NCI-H774 (cell line): ENCODE results near the gene EFNA5.
A peak's percentile ranks its signal among the peaks of the same experiment; 100 is the strongest.

Experiments used
- DNase-seq: peaks from one replicate; lab custom pipeline; 2025; lab: John Stamatoyannopoulos, UW

EFNA5 gene

DNA sequence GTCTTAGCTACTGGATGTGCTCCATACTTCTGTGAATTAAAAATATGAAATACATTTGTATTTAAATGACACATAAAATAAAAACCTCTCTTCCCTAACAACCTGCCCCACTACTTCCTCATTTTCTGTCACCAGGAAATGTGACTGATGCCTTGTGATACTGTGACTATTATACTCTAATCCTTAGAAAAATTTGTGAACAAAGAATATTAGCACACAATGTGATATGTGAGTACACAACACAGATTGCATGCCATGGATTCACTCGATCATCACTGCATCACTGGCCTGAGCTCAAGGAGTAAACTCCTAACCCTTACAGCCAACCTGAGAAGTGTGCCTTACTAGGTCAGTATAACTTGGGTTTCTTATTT, 281.0 kb downstream of the EFNA5 start:
- DNase-seq = no peak

DNA sequence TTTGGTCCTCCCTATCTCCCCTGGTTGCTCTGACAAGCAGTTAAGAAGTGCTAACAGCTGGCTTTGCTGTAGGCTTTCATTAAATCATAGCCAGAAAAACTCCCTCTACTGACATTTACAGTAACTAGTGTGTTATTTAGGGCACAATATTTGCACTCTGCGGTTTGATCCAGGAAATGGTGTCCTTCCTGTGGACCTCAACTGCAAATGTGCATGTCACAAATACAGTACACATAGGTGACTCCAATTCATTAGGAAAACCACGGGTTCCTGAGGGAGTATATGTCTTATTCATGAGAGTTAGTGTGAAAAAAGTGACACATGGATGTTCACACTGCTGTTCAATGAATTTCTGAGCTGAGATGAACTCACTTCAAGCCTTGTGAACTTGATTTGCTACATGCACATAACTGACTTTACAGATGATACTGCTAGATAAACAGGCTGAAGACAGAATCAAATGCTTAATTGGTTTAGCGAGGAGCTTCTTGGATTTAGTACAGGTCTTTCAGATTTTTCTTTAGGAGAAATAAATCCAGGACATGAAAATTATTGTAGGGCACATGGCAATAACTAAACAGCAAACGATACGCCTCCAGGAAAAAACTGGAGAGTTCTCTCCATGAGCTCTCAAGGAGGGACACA, 281.5 kb downstream of the EFNA5 start:
- peak; percentile 27 for DNase-seq

DNA sequence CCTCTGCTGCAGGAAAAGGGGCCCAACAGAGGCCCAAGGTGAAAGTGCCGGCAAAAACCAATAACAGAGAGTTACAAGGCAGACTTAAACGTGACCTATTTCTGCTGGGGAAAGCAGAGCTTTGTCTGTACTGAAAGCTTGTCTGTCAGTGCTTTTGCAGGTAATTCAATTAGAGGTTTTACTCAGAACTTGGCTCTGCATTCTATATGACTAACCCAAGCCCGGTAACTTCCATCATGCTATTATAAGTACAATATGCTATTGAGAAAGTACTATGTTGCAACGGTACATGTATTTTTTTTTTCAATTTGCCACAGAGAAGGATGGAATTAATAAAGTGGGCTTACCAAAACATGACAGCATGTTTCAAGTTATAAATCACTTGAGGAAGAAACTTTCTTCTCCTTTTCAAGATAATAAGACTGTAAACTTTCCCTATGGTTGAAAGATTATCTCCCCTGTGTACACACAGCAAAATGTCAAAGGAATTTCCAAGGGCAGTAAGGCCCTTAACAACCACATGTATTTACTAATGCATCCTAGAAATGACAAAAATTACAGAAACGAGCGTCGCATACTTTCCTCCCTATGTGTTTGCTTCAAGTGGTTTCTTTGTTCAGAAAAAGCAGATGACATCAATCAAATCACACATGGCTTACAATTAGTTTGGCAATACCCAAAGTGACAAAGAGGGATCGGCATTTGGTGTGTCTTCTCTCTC, 282.4 kb downstream of the EFNA5 start:
- DNase-seq = no peak

DNA sequence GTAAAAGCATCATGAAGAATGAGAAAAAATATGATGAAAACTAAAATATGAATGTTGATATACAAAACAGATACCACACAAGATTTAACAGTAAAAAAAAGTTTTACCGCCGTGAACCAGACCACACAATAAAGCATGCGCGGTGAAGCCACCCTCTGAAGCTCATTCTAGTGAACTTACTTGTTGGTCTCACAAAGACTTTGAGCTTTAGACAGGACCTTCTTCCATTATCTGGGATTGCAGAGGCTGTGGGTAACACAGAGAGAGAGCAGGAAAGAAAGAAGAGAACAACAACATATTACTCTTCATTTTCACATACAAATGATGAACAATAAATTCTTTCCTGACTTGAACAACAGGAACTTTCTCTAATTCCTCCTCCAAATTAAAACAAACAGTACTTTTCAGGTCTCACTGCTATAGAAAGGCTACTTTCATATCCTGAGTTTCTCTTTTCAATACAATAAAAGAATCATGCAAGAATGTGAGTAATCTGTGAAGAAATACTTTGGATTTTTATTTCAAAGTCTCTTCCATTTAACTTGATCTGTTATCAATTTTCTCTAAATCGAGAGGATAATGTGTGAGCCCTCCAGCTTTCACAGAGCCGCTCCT, 283.1 kb downstream of the EFNA5 start:
- DNase-seq = no peak

DNA sequence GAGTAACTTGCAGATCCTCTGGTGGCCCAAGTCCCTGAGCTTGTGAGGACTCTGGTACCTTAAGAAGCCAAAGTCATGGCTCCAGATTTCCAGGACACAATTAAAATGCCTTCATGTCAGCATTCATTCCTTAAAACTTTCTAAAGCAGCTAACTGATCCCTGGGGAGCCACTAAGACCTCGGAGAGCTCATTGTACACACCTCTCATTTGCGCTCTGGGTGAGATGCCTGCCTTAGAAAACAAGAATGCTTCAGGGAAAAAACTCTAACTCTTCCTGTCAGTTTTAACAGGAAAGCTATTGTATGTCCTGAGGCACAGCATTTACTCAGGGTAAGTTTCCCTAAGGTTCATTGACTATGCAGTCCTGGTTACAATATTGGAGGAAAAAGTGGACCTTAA, 285.0 kb downstream of the EFNA5 start:
- DNase-seq = no peak

DNA sequence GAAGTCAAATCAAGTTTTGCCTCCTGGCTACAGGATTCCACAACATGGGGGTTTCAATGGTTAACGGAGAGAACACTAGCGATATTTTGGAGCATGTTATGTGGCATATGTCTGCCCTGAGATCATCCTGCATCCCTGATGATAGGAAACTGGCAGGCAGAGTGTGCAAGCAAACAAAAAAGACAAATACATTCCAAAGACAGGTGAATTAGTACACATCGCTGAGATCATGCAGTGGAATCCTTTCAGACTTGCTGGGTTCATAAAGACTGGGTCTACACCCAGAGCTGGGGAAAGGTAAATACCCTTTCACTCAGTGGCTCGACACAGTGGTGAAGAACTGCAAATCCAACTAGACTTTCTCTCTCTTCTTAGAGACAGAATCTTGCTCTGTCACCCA, 286.5 kb downstream of the EFNA5 start:
- no peak for DNase-seq

DNA sequence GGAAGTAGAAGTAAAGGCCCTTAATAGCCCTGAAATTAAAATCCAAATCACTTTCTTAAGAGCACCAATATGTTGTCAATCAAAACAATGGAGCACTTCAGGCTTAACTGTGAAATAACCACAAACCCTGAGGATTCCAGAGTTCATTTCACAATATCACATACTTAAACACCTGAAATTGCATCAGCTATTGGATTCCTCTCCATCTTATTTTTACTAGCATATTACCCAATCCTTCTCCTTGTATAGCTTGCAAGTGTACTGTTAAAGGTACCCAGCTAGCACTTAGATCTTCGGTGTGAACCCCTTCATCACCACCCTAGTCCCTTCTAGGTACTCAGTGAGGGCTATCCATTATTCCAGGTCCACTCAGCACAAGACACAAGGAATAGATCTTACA, 287.3 kb downstream of the EFNA5 start:
- no peak for DNase-seq

DNA sequence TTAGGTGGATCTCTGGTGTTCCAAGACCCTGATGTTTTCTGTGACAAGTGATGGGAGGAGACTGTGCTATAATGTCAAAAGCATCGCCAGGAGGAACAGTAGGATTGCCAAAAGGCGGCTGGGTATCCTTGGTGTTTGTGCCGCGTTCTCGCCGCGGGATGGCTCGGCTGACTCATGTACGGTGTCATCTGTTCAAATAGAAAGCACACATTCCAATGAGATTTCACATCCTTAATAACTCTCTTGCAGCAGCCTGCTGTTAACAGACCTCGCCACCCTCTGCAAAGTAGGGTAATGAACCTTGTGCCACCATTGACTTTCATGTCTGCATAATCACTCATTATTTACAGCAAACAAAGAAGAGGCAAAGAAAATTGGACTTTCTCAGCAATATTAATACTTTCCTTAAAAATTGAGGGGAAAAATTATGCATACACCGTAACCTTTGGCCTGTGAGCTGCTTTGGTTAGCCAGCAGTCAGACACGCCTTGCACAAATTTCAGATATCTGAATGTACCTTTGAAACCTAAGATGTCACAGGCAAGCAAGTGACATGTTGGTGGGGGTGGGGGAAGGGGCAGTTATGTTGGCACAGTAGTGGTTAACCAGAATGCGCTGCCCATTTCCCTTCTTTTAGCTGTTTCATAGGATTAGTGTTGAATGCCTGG, 289.4 kb downstream of the EFNA5 start:
- DNase-seq = no peak

DNA sequence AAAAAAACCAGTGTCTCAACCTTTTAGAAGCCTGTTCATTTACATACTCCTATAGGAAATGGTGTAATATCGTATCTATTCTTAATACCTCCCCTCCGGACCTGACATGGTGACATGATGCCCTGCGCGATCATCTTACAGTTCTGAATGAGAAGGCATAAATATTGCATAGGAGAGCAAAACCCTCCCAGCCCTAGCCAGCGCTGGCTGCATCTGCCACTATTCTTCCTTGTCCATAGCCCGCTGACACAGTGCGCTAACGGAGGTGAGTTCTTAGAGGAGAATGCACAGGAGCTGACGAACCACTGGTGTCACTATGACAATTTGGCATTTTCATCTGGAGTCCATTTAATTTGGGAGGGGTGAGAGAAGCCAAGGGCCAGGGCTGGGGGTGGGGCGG, 290.1 kb downstream of the EFNA5 start:
- no peak for DNase-seq

DNA sequence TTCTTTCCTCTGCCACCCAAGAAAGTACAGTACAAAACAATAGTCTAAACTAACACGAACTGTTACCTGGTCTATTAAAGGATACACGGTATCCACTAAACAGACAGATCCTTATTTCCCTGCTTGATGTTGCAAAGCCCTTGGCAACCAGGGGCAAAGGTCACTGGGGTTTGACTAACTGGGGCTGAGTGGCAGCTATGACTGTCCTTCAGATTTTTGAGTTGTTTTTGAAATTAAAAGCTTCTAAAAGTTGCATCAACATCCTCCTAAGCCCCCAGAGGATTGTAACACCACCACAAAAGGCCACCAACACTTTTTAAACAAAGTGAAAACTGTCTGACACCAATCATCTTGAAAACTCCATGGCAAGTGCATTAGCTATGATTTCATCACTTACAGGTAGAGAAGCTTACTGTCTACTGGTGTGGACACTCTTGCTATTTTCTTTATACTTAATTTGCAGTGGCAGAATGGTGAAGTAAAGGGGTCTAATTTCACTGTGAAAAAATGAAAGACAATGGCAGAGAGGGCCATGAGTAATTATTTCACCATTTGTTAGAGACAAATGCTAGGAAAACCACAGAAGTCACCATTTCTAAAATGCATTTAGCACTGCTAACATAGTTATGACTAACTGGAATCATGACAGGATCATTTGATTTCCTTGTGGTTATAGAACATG, 292.4 kb downstream of the EFNA5 start:
- no peak for DNase-seq

DNA sequence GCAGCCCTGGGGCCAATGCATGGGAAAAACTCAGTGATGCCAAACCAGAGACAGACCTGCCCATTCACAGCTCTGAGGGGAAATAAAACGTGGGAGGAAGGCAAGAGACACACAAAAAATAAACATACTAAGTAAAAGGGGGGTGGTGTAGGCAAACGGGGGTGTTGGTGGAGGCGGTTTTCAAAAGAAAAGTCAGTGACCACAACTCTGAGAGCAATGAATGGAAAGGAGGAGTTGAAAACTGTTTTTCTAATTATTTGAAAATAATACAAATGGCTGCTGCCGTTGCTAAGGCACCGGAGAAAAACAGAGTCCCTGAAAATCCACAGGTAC, 293.5 kb downstream of the EFNA5 start:
- no peak for DNase-seq

DNA sequence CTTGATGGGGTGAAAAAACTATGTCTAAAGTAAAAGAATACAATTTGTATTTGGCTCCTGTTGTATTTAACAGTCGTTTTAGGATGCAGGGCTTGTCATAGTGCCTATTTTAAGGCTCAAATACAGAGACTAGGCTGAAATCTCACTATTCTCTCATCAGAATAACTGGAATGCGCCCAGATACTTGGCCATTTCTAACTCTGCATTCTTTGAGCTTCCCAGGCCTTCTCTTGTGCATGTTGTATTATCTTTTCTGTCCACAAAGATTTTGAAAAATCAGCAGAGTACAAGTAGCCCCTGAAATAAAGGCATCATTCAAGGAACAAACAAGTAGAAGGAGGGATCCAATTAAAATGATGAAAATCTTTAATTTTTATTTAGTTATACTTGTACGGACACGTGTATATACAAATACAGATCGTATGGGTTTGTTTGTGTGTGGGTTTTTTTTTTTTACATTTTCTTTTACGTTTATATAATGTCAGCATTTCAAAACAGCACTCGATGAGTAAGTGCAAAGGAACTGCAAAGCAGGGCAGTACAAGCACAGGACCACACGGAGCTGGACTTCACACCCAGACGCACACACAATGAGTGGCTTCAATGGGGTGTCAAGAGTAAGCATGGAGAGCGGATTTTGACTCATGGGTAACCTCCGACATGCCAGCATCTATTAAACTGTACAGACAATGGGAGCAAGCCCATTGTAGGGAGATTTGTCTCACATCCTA, 294.0 kb downstream of the EFNA5 start:
- no peak for DNase-seq

DNA sequence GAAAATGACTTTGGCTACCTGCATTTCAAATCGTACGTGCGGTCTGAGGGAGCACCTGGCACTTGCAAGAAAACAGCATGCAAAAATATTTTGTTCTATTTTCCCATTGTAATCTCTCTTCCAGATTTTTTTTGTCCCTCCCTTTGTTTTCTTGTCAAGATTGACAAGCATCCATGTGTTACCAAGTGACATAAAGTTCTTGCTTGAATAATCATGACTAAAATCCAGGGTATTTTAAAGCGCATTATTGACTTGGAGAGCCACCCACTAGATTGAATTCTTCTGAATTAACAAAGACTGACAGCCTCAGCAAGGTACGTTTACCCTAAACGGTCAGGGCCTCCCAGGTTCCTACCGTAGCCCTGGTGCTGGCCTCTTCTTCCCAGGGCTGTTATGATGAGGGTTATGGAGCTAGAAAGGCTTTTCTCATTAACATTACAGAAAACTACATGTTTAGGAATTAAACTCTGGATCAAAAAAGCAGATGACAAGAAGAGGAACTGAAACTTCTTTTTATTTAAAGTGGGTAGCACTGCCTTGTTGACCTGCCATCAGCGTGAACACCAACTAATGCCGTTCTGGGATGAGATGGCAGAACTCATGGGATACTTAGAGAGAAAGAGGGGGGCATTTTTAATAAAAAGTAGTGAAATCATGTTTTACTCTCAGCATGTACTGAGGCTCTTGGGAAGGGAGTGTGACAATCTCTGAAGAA, 297.0 kb downstream of the EFNA5 start:
- DNase-seq = no peak

DNA sequence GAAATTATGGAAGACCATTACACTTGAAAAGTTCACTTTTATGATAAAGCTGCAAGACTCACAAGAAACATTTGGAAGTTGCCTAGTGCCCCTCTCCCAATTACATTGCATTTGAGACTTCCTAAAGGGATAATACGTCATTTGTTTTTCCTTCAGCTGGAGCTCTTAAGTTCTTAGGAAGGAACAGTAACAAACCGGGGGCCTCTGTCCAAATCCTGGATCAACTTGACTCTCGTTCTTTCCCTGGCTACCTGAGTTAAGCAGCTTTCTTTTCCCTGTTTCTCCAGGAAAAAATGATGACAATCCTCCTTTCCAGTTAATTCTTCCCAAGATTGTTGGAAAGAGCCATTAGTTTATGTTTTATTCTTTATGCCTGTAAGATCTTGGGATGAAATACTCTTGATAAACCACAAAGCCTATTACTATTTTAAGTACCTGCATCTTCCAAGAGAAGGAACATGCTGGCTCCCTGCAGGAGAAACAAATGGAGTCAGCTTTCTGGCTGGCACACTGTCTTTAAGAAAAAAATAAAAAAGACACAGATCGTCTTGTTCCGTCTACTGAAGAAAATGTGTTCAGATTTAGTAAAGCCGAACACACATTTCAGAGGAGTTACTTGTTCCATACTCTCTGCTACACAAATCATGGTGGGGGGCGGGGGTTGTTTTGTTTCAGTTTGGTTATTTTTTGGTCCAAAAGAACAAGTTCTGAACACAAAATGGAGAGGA, 297.9 kb downstream of the EFNA5 start:
- DNase-seq = no peak

DNA sequence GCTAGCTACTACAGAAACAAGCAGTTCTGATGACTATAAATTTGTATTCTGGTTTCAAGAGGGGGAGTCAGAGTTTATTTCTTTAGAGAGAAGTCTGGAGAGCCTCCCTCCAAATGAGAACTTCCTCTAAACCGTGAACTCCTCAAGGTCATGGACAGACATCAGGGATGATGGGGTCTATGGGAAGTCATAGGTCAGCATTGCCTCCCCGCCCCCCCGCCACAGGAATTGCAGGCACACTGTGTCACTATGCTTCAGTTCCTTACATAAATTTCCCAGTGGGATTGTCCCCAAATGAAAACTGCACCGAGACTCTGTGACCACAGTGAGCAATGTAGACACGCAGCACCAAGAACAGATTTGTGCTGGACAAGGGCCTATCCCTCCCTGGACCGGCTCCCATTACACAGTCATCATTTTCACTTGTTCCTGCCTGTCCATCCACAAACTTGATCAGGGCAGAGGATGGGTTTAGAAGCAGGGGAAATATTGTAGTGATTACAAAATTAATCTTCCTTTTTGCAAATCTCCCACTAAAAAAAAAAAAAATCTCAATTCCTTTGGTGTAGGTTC, 300.3 kb downstream of the EFNA5 start:
- DNase-seq = no peak

DNA sequence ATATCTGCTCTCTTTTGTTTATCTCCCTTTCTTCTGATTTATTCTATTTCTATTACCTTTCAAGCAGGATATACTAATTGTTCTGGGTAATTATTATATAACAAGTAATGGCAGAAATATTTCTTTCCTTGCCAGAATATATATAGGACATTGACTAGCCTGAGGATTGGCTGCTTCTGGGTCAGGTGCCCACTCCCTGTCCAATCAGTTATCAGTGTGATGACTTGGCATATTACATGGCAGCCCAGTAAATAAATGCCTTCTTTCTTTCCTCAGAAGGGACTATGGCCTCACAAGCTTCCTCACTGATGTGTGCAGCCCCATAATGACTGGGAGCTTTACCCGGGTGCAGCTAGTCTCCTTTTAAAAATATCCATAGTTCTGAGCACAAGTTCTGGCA, 301.1 kb downstream of the EFNA5 start:
- DNase-seq = no peak

DNA sequence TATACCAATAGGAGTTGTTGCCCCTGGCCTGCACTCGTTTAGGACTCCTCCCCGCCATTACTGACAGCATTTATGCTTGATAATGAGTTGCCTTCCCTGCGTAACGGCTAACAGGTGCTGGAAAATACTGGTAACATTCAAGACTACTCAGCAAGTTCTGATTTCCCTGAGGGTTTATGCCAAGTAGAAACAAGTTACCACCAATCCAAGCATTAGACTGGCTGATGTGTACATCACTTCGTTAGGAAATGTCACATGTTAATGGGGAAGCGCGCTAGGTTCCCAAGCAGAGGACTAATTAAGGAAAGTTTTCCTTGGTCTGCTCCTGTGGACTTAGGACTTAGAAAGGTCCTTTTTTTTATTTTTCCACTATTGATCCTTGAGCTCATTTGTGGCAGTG, 302.1 kb downstream of the EFNA5 start:
- DNase-seq = no peak

DNA sequence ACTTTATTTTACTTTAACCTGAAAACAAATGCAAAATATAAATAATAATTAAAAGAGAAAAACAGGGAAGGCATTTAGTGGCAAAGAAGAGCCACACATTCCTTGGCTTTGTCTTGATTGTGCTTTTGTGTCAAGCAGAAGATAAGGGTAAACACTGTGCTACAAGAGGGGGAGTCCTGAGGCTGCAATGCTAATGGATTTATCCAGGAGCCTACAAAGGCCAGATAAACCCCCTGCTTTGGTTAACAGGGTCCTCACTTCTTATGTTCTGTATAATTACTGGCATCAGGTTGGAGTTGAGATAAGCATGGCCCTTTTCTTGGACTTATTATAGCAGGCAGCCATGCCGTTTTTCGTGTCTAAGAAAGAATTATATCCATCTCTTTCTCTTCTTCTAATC, 302.8 kb downstream of the EFNA5 start:
- DNase-seq = no peak

DNA sequence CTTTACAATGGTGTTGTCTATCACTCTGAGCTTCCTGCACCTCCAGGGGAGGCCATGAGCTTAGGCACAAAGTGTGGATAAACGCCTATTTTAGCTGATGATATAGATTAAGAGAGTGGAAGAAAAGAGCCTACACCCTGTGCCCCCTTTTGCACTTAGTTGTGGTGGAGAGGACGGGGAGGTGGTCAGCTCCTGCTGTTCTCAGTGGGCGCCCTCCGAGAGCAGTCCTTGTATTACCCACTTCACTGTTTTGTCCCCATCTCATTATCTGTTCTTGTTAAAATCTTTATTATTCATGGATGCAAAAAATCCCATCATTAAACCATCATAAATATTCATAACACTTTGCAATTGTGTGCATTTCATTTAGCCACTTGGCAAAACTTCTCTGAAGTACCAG, 303.3 kb downstream of the EFNA5 start:
- DNase-seq = no peak
